ENCODE results near the gene C9orf85.
"Not testable (repeated sequence)": the region's sequence is repeated elsewhere in the genome, so short reads cannot be mapped to it uniquely, and the experiment has no call there.

C9orf85 gene

DNA sequence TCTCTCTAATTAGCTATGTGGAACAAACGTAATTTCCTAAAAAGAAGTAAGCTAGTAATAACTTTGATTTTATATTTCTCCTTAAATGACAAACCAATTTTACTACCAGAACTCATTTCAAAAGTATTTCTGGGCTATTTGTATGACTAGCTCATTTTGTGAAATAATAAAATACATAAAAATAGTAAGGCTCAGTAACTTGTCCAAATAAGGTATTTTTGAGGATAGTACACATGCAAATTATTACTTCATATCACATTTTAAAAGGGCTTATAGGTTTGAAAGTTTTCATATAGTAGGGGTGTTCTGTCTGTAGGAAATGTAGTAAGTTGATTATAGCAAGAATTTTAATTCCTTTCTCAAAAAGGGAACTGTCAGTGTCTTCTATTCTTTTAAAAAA is 26.5 kb downstream of the C9orf85 start:
- DNase-seq (ENCODE audit: low read depth in 2 of 3, low spot score in 1 of 3): no peak

DNA sequence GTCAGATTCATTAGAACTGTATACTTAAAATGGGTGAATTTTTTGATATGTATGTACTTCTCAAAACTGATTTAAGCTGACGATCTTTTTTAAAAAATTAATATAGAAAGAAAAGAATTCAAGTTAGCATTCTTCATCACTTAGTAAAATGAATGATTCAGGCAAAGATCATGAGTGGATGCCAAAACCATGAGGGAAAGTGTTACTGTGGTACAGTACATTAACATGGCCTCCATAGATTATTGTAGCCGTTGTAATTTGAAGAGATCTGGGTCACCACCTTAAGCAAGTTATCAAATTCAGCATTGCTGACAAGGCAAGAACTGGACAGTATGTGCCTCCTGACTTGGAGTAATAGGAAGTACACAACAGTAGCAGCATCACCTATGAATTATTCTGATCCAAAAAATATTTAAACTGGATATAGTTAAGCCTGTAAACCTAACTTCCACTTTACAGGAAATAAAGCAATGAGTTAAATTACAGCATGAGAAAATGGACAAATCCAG is 29.7 kb downstream of the C9orf85 start:
- DNase-seq (ENCODE audit: low read depth in 2 of 3, low spot score in 1 of 3): no peak

DNA sequence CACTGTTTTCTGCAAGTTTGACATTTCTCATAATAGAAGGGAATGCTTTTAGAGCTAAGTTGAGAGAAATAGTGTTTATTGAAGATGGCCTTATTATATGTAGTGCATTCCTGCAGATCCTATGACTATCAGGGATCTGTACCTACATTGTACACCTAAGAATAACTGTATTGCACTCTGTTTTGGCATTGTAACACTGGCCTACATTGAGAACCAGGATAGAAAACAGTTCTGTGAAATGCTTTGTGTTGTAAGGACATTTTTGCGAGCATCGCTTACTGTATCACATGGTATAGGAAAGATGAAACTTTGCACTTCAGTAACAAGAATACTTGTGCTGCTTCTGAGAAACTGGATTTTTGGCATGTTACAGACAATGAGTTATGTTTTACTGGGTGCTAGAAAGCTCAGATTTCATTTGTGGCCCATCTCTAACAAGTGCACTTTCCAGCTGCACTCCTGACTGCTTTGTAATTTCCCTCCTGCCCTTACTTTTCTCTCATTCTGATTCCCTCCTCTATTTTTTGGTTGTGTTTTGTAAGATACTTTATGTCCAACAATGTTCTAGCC is 30.6 kb downstream of the C9orf85 start:
- DNase-seq (ENCODE audit: low read depth in 2 of 3, low spot score in 1 of 3): no peak

DNA sequence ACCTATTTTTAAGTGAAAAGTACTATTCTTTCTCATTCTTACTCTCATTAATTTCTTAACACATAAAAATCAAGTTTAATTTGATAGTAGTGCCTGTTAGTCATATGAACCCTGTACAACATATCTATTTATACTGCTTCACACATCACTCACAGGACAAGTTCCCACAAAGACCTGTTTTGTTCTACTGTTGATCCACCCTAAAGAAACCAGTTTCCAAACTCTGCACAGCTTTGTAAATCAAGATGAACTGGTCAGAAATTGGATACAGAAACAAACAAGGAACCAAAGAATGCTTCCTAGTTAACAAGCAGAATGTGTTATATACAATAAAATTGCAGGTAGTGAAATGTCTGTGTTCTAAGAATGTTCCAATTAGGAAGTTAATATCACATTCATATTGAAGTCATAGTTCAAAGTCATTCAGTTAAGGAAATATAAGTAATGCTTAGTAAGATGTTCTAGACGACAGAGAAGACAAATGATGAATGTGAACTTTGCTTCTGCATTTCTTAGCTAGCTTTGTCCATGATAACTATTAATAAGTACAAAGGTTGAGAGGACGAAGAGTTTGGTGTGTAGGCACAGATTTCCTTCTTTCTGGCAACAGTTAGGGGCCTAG is 33.4 kb downstream of the C9orf85 start:
- DNase-seq (ENCODE audit: low read depth in 2 of 3, low spot score in 1 of 3): no peak

DNA sequence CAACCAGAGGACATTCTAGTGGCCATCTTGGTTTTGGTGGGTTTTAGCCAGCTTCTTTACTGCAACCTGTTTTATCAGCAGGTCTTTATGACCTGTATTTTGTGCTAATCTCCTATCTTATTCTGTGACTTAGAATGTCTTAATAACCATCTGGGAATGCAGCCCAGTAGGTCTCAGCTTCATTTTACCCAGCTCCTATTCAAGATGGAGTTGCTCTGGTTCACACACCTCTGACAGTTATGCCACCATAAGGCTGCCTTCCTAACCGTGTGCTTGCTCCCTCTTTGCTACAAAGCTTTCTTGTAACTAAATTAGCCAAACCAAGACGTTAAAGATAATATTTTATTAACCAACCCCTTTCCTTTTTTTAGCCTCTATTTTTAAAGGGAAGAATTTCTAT is 43.2 kb downstream of the C9orf85 start:
- not testable (repeated sequence) for DNase-seq (ENCODE audit: low read depth in 2 of 3, low spot score in 1 of 3)

DNA sequence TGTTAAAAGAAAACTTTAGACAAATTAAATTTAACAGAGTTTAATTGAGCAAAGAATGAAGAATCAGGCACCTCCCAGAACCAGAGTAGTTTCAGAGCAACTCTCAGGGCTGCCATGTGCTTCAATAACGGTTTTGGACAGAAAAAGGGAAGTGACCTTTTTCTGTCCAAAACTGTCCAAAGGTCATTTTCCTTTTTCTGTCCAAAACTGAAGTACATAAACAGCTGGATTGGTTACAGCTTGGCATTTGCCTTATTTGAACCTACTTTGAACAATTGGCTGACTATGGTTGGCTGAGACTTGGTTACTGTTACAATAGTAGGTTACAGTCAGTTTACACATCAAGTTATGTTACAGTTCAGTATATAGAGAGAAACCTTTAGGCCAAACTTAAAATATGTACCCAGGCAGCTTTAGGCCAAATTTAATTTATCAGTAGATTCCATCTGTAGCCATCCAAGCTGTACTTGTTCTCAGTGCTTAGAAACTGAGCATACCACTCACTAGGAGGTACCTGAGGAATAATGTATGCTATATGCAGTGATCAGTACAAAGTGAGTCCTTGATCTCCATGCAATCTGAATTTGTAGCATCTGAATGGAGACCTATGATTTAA is 44.0 kb downstream of the C9orf85 start:
- DNase-seq (ENCODE audit: low read depth in 2 of 3, low spot score in 1 of 3): no peak

DNA sequence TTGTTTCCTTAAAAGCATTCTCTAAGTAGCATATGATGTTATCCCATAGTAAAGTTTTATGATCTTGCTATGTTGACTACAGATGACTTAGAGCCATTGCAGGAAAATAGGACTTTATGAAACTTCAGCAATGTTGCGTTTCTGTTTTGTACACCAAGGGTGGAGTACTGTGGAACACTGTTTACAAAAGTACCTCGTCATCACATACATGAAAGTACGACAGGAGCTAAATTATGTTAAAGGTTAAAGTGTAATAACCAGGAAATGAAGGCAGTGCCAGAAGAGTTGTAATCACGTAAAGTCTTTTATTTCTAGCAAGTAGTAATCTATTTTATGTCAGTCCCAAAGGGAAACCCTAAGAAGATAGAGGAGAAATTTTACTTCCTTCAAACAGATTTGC is 50.9 kb downstream of the C9orf85 start:
- DNase-seq (ENCODE audit: low read depth in 2 of 3, low spot score in 1 of 3): no peak

DNA sequence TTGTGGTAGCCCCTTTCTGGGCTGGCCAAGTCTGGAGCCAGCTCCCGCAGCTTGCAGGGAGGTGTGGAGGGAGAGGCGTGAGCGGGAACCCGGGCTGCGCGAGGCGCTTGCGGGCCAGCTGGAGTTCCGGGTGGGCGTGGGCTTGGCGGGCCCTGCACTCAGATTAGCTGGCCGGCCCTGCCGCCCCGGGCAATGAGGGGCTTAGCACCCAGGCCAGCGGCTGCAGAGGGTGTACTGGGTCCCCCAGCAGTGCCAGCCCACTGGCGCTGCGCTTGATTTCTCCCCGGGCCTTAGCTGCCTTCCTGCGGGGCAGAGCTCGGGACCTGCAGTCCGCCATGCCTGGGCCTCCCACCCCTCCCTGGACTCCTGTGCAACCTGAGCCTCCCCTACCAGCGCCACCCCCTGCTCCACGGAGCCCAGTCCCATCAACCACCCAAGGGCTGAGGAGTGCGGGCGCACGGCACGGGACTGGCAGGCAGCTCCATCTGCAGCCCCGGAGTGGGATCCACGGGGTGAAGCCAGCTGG is 52.1 kb downstream of the C9orf85 start:
- DNase-seq (ENCODE audit: low read depth in 2 of 3, low spot score in 1 of 3): not testable (repeated sequence)

DNA sequence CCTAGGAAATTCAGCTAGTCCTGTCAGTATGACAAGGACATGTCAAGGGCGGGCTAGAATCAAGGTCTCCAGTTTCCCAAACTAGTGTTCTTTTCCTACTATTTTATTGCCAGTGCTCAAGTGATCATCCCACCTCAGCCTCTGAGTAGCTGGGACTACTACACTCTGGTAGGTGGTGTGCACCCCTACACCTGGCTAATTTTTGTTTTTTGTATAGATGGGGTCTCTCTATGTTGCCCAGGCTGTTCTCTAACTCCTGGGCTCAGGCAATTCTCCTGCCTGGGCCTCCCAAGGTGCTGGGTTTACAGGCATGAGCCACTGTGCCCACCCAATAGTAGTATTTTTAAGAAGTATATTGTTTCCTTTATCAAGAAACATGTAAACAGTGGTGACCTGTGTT is 54.0 kb downstream of the C9orf85 start:
- DNase-seq (ENCODE audit: low read depth in 2 of 3, low spot score in 1 of 3): no peak

DNA sequence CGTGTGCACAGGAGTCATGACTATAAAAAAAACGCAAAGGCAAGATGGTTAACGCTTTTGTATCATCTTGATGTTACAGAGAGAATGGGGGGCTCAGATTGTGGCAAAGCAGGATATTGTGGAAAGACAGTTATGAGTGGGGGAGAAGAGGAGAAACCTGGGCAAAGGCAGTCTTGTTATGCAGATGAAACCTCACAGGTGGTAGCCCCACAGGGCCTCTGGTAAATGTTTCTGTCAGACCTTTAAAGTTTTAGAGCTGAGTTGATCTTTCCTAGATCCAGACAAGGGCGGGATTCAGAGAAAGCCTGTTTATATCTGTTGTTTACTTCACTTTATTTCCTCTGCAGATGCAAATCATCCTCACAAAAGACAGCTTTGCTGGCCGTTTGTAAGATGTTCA is 55.2 kb downstream of the C9orf85 start:
- DNase-seq (ENCODE audit: low read depth in 2 of 3, low spot score in 1 of 3): no peak

DNA sequence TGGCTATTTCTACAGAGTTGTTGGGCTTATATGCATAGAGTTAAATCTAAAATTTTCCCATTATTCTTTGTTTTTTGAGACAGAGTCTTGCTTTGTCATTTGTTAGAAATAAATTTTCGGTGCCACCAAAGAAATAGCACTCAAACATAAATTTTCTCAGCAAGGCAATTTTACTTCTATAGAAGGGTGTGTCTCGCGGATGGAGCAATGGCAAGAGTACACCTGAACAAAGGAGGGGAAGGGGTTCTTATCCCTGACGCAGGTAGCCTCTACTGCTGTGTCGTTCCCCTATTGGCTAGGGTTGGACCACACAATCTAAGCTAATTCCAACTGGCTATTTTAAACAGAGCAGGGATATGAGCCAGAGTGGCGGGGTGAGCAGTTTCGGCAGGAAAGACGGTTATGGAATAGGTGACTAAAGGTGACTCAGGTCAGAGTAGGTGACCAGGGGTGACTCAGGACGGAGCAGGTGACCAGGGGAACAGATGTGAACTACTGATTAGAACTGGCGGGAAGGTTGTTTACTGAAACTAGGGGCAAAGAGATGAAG is 57.2 kb downstream of the C9orf85 start:
- no peak for DNase-seq (ENCODE audit: low read depth in 2 of 3, low spot score in 1 of 3)

DNA sequence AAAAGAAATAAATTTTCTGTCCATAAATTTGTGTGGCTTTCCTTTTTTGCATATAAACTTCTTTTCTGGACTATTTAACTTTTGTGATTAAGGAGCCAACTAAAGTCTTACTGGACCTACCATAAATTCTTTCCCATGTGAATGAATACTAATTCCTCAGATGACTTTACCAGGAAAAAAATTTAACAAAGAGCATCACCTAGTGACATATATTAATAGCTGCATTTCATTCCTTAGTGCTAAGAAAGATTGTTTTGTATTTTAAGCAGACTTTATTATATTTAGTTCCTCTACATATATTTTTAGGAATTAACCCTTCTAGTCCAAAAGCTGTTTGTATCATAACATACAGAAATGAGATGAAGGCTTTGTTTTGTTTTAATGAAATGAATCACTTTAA is 64.4 kb downstream of the C9orf85 start:
- DNase-seq (ENCODE audit: low read depth in 2 of 3, low spot score in 1 of 3): no peak

DNA sequence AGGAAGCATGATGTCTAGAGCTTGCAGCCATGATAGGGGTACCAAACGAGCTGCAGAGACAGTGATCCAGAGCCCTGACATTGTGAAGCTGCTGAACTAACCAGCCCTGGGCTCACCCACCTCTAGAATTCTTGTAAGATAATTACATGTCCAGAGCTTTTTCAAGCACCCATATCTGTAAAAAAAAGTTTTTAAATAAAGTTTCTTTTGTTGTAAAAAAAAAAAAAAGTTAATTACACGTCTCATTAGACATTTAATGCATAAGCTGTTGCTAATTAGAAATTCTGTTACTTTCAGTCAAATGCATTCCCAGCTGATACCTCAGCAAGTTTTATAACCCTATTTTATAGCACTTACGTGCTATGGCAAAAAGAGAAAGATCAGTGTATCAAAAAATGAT is 65.6 kb downstream of the C9orf85 start:
- no peak for DNase-seq (ENCODE audit: low read depth in 2 of 3, low spot score in 1 of 3)

DNA sequence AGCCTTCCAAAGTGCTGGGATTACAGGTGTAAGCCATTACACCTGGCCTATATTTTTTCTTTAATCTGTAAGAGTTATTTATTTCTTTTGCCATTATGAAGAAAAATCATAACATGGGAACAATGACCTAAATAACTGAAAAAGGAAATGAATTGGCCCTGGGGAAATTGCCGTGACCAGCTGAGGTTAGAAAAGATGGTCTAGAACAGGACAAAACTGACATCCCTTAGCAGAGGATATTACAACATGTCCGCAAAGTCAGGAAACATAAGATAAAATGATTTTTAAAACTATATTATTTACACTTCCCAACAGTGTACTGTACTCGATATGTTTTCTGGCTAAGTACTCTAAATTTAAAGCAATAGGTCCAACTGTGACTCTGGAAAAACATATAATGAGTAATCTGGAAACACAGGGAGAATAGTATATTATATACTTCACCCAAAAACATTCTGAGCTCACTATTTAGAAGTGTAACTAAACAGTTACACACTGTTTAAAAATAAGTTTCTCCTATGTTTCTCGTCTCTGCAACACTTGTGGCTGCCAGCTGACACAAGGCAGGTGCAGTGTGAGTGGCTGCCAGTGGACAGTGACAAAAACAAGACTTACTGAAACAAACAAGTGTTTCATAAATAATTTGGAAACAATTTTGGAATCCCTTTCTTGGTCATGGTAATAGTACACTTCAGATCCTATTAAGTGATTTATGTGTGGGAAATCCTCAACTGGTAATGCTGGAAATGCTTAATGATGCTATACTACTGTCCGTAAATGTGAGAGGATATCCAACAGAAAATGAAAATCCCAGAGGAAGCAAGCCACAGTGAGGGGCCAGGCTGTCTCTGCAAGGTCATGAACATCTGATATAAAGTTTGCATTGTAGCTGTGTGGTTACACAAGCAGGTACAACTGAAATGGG is 69.1 kb downstream of the C9orf85 start:
- DNase-seq (ENCODE audit: low read depth in 2 of 3, low spot score in 1 of 3): no peak

DNA sequence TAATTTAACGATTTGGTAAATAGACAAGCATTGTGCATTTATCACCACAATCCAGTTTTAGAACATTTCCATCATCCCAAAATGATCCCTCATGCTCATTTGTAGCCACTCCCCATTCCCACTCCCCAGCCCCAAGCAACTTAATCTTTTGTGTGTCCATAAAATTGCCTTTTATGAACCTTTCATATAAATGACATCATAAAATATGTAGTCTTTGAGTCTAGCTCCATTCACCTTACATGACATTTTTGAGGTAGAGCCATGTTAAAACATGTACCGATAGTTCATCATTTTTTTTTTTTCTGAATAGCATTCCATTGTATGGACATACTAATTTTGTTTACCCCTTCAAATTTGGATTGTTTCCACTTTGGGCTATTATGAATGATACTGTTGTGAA is 70.5 kb downstream of the C9orf85 start:
- no peak for DNase-seq (ENCODE audit: low read depth in 2 of 3, low spot score in 1 of 3)

DNA sequence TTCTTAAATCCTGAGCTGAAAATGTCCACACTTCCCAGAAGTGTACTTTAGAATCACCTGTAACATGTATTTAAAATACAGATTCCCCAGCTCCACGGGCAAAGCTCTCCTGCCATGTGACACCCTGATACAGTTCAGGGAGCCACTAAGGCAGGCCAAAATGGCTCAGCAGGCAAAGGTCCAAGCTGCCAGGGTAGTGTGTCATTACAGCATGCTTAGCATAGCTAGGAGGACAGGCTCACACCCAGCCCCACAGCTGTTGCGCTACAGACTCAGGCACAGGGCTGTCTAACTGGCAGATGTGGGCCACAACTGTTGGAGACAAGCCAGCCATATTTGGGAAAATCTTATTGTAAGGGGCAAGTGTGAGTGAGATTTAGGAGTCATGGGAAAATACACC is 73.0 kb downstream of the C9orf85 start:
- no peak for DNase-seq (ENCODE audit: low read depth in 2 of 3, low spot score in 1 of 3)

DNA sequence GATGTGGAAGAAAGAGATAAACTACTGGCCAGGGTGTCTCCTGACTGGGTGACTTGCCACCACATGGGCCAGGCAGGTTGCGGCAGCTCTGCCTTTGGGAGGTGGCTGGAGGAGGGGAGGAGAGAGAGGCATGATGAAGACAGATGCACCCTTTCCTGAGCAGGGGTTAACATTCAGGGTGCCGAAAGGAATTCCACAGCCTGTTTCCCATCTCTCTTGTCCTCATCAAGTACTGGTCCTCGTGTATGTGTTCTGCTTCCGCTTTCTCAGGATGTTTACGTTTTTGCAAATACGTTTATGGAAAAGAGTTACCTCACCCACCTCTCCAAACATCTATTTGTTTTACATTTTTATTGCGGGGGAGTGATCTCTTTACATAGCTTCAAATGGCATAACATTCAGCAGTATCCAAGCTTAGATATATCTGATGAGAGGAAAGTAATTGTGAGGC is 73.4 kb downstream of the C9orf85 start:
- no peak for DNase-seq (ENCODE audit: low read depth in 2 of 3, low spot score in 1 of 3)

DNA sequence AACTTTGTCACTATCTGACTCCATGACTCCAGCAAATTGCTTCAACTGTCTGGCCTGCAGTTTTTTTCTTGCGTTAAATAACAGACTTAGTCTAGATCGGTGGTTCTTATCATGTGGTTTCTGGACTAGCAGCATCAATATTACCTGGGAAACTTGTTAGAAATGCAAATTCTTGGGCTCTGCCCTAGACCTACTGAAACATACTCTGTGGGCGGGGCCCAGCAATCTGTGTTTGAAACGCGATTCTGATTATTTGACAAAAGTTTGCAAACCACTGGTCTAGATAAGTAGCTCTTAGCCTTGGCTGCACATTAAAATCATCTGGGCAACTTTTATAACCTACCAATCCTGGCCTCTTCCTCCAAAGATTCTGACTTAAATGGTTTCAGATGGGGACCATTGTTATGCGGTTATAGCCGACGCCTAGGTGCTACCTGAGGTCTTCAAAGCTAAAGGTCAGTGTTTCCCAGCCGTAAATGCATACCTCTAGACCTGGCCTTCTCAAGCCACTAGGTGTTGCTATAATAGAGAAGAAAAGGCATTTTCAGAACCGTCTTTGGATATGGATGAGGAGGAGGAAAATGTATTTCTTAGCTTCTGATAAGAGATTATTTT is 74.0 kb downstream of the C9orf85 start:
- DNase-seq (ENCODE audit: low read depth in 2 of 3, low spot score in 1 of 3): no peak

DNA sequence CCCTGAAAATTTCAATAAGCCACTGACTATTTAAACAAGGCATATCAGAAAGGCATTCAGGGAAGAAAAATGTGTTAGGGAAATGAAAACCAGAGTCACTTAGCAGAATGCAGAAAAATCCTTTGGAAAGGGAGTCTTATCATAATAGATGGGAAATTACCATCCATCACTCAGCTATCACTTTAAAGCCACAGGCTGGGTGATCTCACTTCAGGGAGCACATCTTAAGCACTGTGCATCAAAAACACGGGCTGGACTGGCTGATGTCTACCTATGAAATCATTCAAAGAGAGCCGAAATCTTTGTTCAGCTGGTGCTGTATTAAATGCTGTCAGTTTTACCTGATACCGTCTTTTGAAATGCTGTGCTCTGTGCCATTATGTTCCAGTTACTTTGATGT is 75.5 kb downstream of the C9orf85 start:
- no peak for DNase-seq (ENCODE audit: low read depth in 2 of 3, low spot score in 1 of 3)

DNA sequence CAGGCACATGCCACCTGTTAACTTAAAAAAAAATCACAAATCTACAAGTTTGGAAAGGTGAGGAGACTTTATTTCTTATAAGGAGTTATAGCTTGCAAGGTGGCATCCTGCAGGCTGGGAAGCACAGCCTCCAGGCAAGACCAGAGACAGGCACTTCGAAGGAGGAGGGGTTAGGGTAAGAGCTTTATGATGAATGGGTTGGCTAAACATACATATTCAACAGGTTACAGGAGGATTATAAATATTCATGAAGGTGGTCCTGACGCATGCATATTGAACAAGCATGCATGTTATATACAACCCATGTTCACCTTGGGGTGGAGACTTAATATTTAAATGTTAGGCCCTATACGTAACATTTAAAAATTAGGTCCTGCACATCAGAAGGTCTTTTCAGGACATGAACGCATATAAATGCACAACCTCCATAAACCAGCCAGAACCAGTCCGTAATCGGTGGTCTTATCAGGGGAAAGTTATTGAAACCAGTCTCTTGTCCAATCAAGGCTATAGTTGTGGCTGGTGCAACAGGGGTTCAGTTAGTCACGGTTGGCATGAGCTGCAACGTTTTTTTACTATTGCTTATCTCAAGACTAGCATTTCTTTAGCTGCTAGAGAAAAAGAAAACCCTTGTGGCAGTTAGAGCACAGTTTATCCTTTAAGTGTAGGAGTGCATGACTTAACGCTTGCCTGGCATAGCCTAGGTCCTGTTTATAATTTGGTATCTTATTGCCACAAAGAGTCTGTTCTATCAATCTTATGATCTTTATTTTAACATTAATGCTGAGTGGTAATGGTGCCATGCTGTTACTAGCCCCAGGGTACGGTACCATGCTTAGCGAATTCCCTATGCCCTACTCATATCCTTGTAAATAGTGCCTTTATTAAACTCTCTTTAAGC is 76.3 kb downstream of the C9orf85 start:
- DNase-seq (ENCODE audit: low read depth in 2 of 3, low spot score in 1 of 3): no peak

Data from stimulated activated CD4-positive, alpha-beta T cell treated with anti-CD3 and anti-CD28 coated beads, Interleukin-12 subunit alpha, Interleukin-12 subunit beta, amount 100 ng/mL, for 48 hours (primary cell).